Chondrocyte (in vitro differentiated cells): Measurements from ENCODE around the gene ATP1A3. TPM values are rescaled to one million over a fixed set of nuclear protein-coding genes. Genes with fewer than 3 reads are reported as not detected.
A peak's percentile ranks its signal among the peaks of the same experiment; 100 is the strongest.
"Not testable (repeated sequence)": the region's sequence is repeated elsewhere in the genome, so short reads cannot be mapped to it uniquely, and the experiment has no call there.

ENCODE experiments used
- DNase-seq: peaks from one replicate; pipeline ENCODE4 v3.0.0; 2021; ENCODE audit warnings: mixed read lengths, low spot score
- H3K27ac Mint-ChIP-seq: one replicate; pipeline ENCODE4 v1.8.0; 2021; ENCODE audit warnings: mild to moderate bottlenecking, moderate library complexity, mixed read lengths; ENCODE audit not compliant: unreplicated experiment
- H3K27me3 Mint-ChIP-seq: 2 replicates; pipeline ENCODE4 v1.8.0; 2021; ENCODE audit warnings: low read depth, mixed read lengths
- H3K36me3 Mint-ChIP-seq: 2 replicates; pipeline ENCODE4 v1.8.0; 2021; ENCODE audit warnings: low read depth, mixed read lengths
- H3K4me1 Mint-ChIP-seq: 2 replicates; pipeline ENCODE4 v1.8.0; 2021; ENCODE audit warnings: low read depth, mild to moderate bottlenecking, mixed read lengths
- H3K4me3 Mint-ChIP-seq: one replicate; pipeline ENCODE4 v1.8.0; 2021; ENCODE audit warnings: mild to moderate bottlenecking, moderate library complexity, mixed read lengths; ENCODE audit not compliant: unreplicated experiment
- H3K9me3 Mint-ChIP-seq: 2 replicates; pipeline ENCODE4 v1.8.0; 2021; ENCODE audit warnings: low read depth, mixed read lengths
- CTCF ChIP-seq: fragments of 200-600 bp; sonication (generic); IDR thresholded peaks from 2 replicates; pipeline ENCODE4 v1.5.0; 2021; ENCODE audit warnings: antibody characterized with exemption, mild to moderate bottlenecking, moderate library complexity
- total RNA-seq: library from RNA; stranded (reverse); gene quantifications from 3 replicates; pipeline ENCODE4 v1.2.1, GENCODE V29; 2021

Gene ATP1A3
- total RNA-seq, 1 donor from 2014 or later: 0.85 TPM

DNA sequence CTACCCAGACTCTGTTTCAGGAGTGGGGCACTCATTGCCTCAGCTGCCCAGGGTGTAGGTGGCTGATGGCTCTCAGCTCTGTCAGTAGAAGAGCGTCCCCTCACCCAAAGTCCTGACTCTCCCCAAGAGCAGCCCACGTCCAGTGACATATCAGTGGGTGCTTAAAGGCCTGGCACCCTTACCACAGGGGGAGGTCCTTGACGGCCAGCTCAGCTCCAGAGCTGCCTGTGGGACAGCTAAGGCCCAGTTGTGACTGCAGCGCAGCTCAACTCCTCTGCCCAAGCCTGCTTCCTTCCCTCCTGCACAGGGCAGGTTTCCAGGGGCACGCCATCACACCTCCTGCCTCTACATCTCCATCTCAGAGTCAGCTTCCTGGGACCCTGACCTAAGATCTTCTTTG, 43.6 kb upstream of the ATP1A3 start:
- Mint-ChIP-seq H3K36me3 (no peaks in the 10 kb centered on the region), H3K4me3 (no peak overlapping the region), H3K9me3 (no peaks in the 10 kb centered on the region), H3K4me1 (peaks cover 9% of the 10 kb centered on the region), H3K27me3 (peaks cover 5% of the 10 kb centered on the region), H3K27ac (no peak overlapping the region)
- no peak for DNase-seq
- TF ChIP-seq CTCF: no peak

DNA sequence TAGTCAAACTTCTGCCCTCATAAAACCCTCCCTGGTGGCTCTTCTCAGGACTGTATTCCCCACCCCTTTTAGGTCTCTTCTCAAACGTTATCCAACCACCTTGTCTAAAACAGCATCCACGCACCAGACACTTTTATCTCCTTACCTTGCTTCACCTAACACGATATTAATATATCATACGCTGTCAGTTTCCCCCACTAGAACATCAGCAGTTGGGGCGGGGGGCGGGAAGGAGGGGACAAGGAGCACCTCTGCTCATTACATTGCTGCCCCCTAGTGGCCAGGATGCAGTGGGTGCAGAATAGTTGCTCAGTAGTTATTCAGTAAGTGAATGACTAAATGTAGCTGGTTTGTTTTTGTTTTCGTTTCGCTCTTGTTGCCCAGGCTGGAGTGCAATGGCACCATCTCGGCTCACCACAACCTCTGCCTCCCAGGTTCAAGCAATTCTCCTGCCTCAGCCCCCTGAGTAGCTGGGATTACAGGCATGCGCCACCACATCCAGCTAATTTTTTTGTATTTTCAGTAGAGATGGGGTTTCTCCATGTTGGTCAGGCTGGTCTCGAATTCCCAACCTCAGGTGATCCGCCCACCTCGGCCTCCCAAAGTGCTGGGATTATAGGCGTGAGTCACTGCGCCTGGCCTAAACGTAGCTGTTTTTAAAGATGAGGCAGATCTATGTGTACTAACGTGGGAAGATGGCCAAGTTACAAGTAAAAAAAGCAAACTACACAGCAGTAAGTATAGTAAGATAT, 40.8 kb upstream of the ATP1A3 start:
- not testable (repeated sequence) for H3K27me3 Mint-ChIP-seq, H3K36me3 Mint-ChIP-seq, DNase-seq, H3K9me3 Mint-ChIP-seq, H3K4me3 Mint-ChIP-seq
- TF ChIP-seq CTCF: peak; percentile 98
- peak overlapping the region; percentile 65 for H3K27ac Mint-ChIP-seq
- H3K4me1 Mint-ChIP-seq: peaks cover 12% of the 10 kb centered on the region

GRCh38 chr19:42033413-42033812, 39.4 kb upstream of the ATP1A3 start:
- H3K27ac Mint-ChIP-seq: no peak overlapping the region
- peaks cover 15% of the 10 kb centered on the region for H3K27me3 Mint-ChIP-seq
- H3K4me3 Mint-ChIP-seq: no peak overlapping the region

DNA sequence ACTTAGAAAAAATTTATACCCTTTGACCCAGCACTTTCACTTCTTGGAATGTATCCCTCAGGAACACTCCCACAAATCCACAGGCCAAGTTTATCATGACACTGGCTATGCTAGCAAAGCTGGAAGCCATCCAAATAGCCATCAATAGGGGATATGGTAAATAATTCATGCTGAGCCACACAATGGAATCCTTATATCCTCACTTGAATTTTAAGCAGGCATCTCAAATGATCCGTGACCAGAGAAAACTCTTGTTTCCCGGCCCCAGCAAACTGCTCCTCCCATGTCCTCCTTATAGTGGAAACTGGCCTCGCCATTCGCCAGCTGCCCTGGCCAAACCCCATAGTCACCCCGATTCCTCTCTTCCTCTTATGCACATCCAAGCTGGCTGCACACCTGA, 38.4 kb upstream of the ATP1A3 start:
- DNase-seq: no peak
- peaks cover 12% of the 10 kb centered on the region for H3K4me1 Mint-ChIP-seq
- H3K4me3 Mint-ChIP-seq: no peak overlapping the region
- peaks cover 18% of the 10 kb centered on the region for H3K27me3 Mint-ChIP-seq
- H3K27ac Mint-ChIP-seq: no peak overlapping the region
- H3K9me3 Mint-ChIP-seq: no peaks in the 10 kb centered on the region
- no peak for TF ChIP-seq CTCF
- no peaks in the 10 kb centered on the region for H3K36me3 Mint-ChIP-seq

More at GRCh38 chr19:42033413-42033812, 39.4 kb upstream of the ATP1A3 start:
- TF ChIP-seq CTCF: no peak
- Mint-ChIP-seq H3K36me3 (no peaks in the 10 kb centered on the region), H3K4me1 (peaks cover 12% of the 10 kb centered on the region), H3K9me3 (no peaks in the 10 kb centered on the region)
- no peak for DNase-seq

DNA sequence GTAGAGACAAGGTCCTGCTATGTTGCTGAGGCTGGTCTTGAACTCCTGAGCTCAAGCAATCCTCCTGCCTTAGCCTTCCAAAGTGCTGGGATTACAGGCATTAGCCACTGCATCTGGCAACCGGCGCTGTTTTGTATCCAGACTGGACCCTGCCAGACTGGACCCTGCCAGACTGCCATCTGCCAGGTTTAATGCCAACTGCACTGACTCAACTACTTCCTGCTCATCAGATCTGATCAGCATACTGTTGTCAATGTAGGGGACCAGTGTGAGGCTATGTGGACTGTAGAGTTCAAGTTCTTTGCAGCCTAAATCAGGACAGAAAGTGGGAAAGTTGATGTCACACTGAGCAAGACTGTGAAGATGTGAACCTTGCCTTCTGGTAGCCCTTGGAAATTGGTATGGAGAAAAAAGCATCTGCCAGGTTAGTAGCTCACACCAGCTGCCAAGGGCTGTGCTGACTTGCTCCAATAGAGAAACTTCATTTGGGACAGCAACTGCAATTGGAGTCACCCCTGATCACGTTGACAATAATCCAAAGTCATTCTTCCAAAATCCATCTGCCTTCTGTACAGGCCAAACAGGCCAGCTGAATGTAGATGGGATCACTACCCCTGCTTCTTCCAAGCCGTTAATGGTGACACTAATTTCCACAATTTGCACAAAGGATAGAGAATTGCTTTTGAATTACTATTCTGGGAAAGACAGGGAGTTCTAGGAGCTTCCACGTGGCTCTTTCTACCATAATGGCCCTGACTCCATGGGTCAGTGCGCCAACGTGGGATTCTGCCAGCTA, 36.8 kb upstream of the ATP1A3 start:
- H3K36me3 Mint-ChIP-seq: no peaks in the 10 kb centered on the region
- no peak overlapping the region for H3K4me3 Mint-ChIP-seq
- no peak for TF ChIP-seq CTCF
- no peak for DNase-seq
- H3K27ac Mint-ChIP-seq: no peak overlapping the region
- peaks cover 12% of the 10 kb centered on the region for H3K4me1 Mint-ChIP-seq
- H3K9me3 Mint-ChIP-seq: no peaks in the 10 kb centered on the region
- peaks cover 24% of the 10 kb centered on the region for H3K27me3 Mint-ChIP-seq
